Stomach (tissue), 9 donors: ENCODE measurements around the gene MYH9. TPM values are rescaled to one million over a fixed set of nuclear protein-coding genes. Genes with fewer than 3 reads are reported as not detected.
"Not testable (repeated sequence)": the region's sequence is repeated elsewhere in the genome, so short reads cannot be mapped to it uniquely, and the experiment has no call there.

Experiments
- DNase-seq, 2 donors: peaks; one replicate each; pipeline versions ENCODE4 v3.0.0 to v3.0.0-alpha.2; 2013 to 2019
- H3K27ac ChIP-seq, 5 donors: fragments of 200-600 bp in 4 of 5; sonication (generic) in 4 of 5; one replicate each; pipeline ENCODE4 v1.5.1; 2013 to 2019; ENCODE audit warnings: mild to moderate bottlenecking in 1 of 5, moderate library complexity in 1 of 5
- H3K27me3 ChIP-seq, 3 donors: fragments of 200-600 bp; sonication (generic); one replicate each; pipeline ENCODE4 v1.5.1; 2017 to 2019; ENCODE audit warnings: mixed run types in 1 of 3
- H3K36me3 ChIP-seq, 4 donors: fragments of 200-600 bp; sonication (generic); 1 replicate in 3 of 4; 2 replicates in 1 of 4; pipeline ENCODE4 v1.5.1; 2016 to 2019
- H3K4me1 ChIP-seq, 4 donors: fragments of 200-600 bp; sonication (generic); one replicate each; pipeline ENCODE4 v1.5.1; 2016 to 2019
- H3K4me3 ChIP-seq, 4 donors: fragments of 200-600 bp; sonication (generic) in 3 of 4; one replicate each; pipeline ENCODE4 v1.5.1; 2016 to 2019; ENCODE audit warnings: mild to moderate bottlenecking in 1 of 4
- H3K9me3 ChIP-seq, 4 donors: fragments of 200-600 bp; sonication (generic); one replicate each; pipeline ENCODE4 v1.5.1; 2016 to 2019
- CTCF ChIP-seq, 7 experiments: fragments of 450-650 bp in 4 of 7; fragments of 200-600 bp in 3 of 7; sonication (generic) in 3 of 7; IDR thresholded peaks; one replicate each; pipeline ENCODE4 v1.5.1; 2016 to 2019; ENCODE audit warnings: antibody characterized with exemption in 7 of 7, control low read depth in 2 of 7, mild to moderate bottlenecking in 1 of 7
- EP300 ChIP-seq: sonication (generic); formaldehyde crosslinking; IDR thresholded peaks from one replicate; pipeline ENCODE4 v1.6.1; 2017; ENCODE audit warnings: antibody characterized with exemption
- POLR2A ChIP-seq, 4 donors: fragments of 450-650 bp; IDR thresholded peaks; one replicate each; pipeline ENCODE4 v1.6.1; 2016; ENCODE audit warnings: antibody characterized with exemption in 4 of 4, control low read depth in 2 of 4, mild to moderate bottlenecking in 1 of 4, moderate library complexity in 1 of 4
- POLR2AphosphoS5 ChIP-seq, 3 donors: sonication (generic); formaldehyde crosslinking; IDR thresholded peaks; one replicate each; pipeline ENCODE4 v1.6.1; 2016; ENCODE audit warnings: antibody characterized with exemption in 3 of 3
- WGBS, 5 donors: extraction: QIAGEN DNeasy Blood & Tissue Kit in 3 of 5; methylation state at CpG; one replicate each; pipeline versions ENCODE4 v1.1.5 to v1.1.7; 2013 to 2018; 5-methylcytosine and 5-hydroxymethylcytosine counted together
- intact Hi-C: fragments of 100-400 bp; cut with DNase I; formaldehyde crosslinking; loops from one replicate; pipeline ENCODE4 v1.15.1; 2023; ENCODE audit warnings: low total_unique reads
- polyA plus RNA-seq, 3 donors: library from polyadenylated mRNA; stranded (reverse); fragments of 200-250 nt; gene quantifications; one replicate each; pipeline ENCODE4 v1.2.3, GENCODE V29; 2013
- total RNA-seq, 5 donors: library from RNA; depleted of rRNA; stranded (reverse); fragments of >200 nt; gene quantifications; one replicate each; pipeline versions ENCODE4 v1.1.0 to v1.2.3, GENCODE V29; 2014 to 2016
- donor health status: healthy with polysubstance abuse.
- donor health status: Bipolar disorder and iron deficiency.
- donor health status: healthy.

Gene MYH9
- total and polyA plus RNA-seq, 8 donors = 46.7 to 620 (median 197) TPM

GRCh38 chr22:36424901-36425579 is 37.3 kb upstream of the MYH9 start:
- no peak for DNase-seq
- H3K27ac ChIP-seq = no peak overlapping the region
- 88 to 95% (median 93%) methylated on average over 5 of the region's 5 CpGs for WGBS, 5 donors
- no peaks in the 10 kb centered on the region for H3K36me3 ChIP-seq
- no peaks in the 10 kb centered on the region for H3K27me3 ChIP-seq
- H3K9me3 ChIP-seq = no peaks in the 10 kb centered on the region
- TF ChIP-seq CTCF (IDR thresholded peaks at IDR 0.05) (no peak), EP300 (no peak), POLR2AphosphoS5 (IDR thresholded peaks at IDR 0.05) (no peak), POLR2A (IDR thresholded peaks at IDR 0.05) (no peak)
- intact Hi-C loops = no loop called here
- H3K4me1 ChIP-seq = peaks cover 11 to 44% (median 13%) of the 10 kb centered on the region in 4 donors
- H3K4me3 ChIP-seq = no peak overlapping the region

GRCh38 chr22:36424466-36424865 is 36.7 kb upstream of the MYH9 start:
- intact Hi-C loops, H3K4me3 ChIP-seq: not testable (repeated sequence)
- 64 to 85% (median 70%) methylated on average over 5 of the region's 5 CpGs for WGBS, 5 donors

GRCh38 chr22:36423461-36424404 is 36.0 kb upstream of the MYH9 start:
- intact Hi-C loops = no loop called here
- H3K4me1 ChIP-seq = peaks cover 24 to 57% (median 26%) of the 10 kb centered on the region in 4 donors

More at GRCh38 chr22:36424466-36424865, 36.7 kb upstream of the MYH9 start:
- H3K9me3 ChIP-seq, DNase-seq, H3K27ac ChIP-seq, H3K27me3 ChIP-seq, H3K36me3 ChIP-seq: not testable (repeated sequence)
- H3K4me1 ChIP-seq = peaks cover 17 to 50% (median 19%) of the 10 kb centered on the region in 4 donors

GRCh38 chr22:36422287-36423014 is 34.7 kb upstream of the MYH9 start:
- no peak for TF ChIP-seq EP300
- no peak for TF ChIP-seq POLR2A (IDR thresholded peaks at IDR 0.05)
- H3K27me3 ChIP-seq = no peaks in the 10 kb centered on the region
- no peak overlapping the region for H3K4me3 ChIP-seq
- H3K4me1 ChIP-seq = peaks cover 26 to 67% (median 34%) of the 10 kb centered on the region in 4 donors
- intact Hi-C loops = no loop called here
- H3K9me3 ChIP-seq = no peaks in the 10 kb centered on the region
- DNase-seq = peak in 1 of 2 donors; percentile 43
- H3K36me3 ChIP-seq = no peaks in the 10 kb centered on the region
- H3K27ac ChIP-seq = no peak overlapping the region
- 62 to 81% (median 63%) methylated on average over 14 of the region's 14 CpGs for WGBS, 5 donors

More at GRCh38 chr22:36423461-36424404, 36.0 kb upstream of the MYH9 start:
- TF ChIP-seq POLR2AphosphoS5 (IDR thresholded peaks at IDR 0.05) (no peak), POLR2A (IDR thresholded peaks at IDR 0.05) (no peak), EP300 (no peak), CTCF (IDR thresholded peaks at IDR 0.05) (no peak)
- H3K9me3 ChIP-seq = no peaks in the 10 kb centered on the region
- no peaks in the 10 kb centered on the region for H3K27me3 ChIP-seq
- H3K27ac ChIP-seq = peak overlapping the region in 2 of 5 donors; percentile 44 to 46
- DNase-seq = no peak
- H3K4me3 ChIP-seq = no peak overlapping the region
- 83 to 88% (median 85%) methylated on average over 13 to 16 of the region's 16 CpGs for WGBS, 5 donors
- no peaks in the 10 kb centered on the region for H3K36me3 ChIP-seq
